Activated CD8-positive, alpha-beta memory T cell treated with anti-CD3 and anti-CD28 coated beads, Interleukin-2, amount 10 ng/mL, durations not matched to agents 7 days and 5 days (primary cell): Measurements from ENCODE around the gene RBM10. TPM values are rescaled to one million over a fixed set of nuclear protein-coding genes. Genes with fewer than 3 reads are reported as not detected.
A peak's percentile ranks its signal among the peaks of the same experiment; 100 is the strongest.

ENCODE experiments used
- ATAC-seq: fragments of 150-1000 bp; cut with Tn5 transposase; one replicate; pipeline ENCODE4 v1.10.0; 2021; ENCODE audit warnings: moderate library complexity
- CTCF ChIA-PET: fragments of 350-600 bp; sonication (Branson Sonifier 250); formaldehyde crosslinking; loops from one replicate; lab custom pipeline; 2021; ENCODE audit warnings: antibody characterized with exemption; lab: Charles Lee
- DNase-seq: peaks from one replicate; pipeline ENCODE4 v3.0.0-alpha.2; 2020
- H3K27ac Mint-ChIP-seq: one replicate; pipeline ENCODE4 v1.8.0; 2021; ENCODE audit warnings: mild to moderate bottlenecking, mixed read lengths
- H3K27me3 Mint-ChIP-seq: one replicate; pipeline ENCODE4 v1.8.0; 2021; ENCODE audit warnings: mixed read lengths
- H3K36me3 Mint-ChIP-seq: one replicate; pipeline ENCODE4 v1.8.0; 2021; ENCODE audit warnings: mild to moderate bottlenecking, mixed read lengths
- H3K4me1 Mint-ChIP-seq: one replicate; pipeline ENCODE4 v1.8.0; 2021; ENCODE audit warnings: mixed read lengths
- H3K4me3 Mint-ChIP-seq: one replicate; pipeline ENCODE4 v1.8.0; 2021; ENCODE audit warnings: mild to moderate bottlenecking, moderate library complexity, mixed read lengths
- H3K9me3 Mint-ChIP-seq: one replicate; pipeline ENCODE4 v1.8.0; 2022; ENCODE audit warnings: low read depth, mixed read lengths
- total RNA-seq, 2 experiments: library from RNA; stranded (reverse); gene quantifications; one replicate each; pipeline ENCODE4 v1.2.3, GENCODE V29; 2021

RBM10 gene
- total RNA-seq, 2 experiments from 2014 or later: 64.9 to 65.6 TPM

GRCh38 chrX:47162927-47163583 lies 18.0 kb downstream of the RBM10 start:
- CTCF ChIA-PET: interaction anchor here (1.4 kb wide), 1 partner anchor 18 kb away, joined by 3 read pairs; the partner anchor contains the start of gene RBM10
- ATAC-seq: no peak

GRCh38 chrX:47164420-47164819 lies 19.4 kb downstream of the RBM10 start:
- H3K36me3 Mint-ChIP-seq: peaks cover 19% of the 10 kb centered on the region
- ATAC-seq (no peak), DNase-seq (no peak)
- no peaks in the 10 kb centered on the region for H3K27me3 Mint-ChIP-seq
- H3K9me3 Mint-ChIP-seq: no peaks in the 10 kb centered on the region
- no peak overlapping the region for H3K4me3 Mint-ChIP-seq
- H3K27ac Mint-ChIP-seq: no peak overlapping the region
- CTCF ChIA-PET: no interaction called here
- H3K4me1 Mint-ChIP-seq: peaks cover 4% of the 10 kb centered on the region

More at GRCh38 chrX:47162927-47163583, 18.0 kb downstream of the RBM10 start:
- no peak for DNase-seq
- peaks cover 24% of the 10 kb centered on the region for H3K36me3 Mint-ChIP-seq
- H3K4me1 Mint-ChIP-seq: peaks cover 4% of the 10 kb centered on the region
- no peaks in the 10 kb centered on the region for H3K9me3 Mint-ChIP-seq
- H3K27ac Mint-ChIP-seq: no peak overlapping the region
- no peaks in the 10 kb centered on the region for H3K27me3 Mint-ChIP-seq
- no peak overlapping the region for H3K4me3 Mint-ChIP-seq

DNA sequence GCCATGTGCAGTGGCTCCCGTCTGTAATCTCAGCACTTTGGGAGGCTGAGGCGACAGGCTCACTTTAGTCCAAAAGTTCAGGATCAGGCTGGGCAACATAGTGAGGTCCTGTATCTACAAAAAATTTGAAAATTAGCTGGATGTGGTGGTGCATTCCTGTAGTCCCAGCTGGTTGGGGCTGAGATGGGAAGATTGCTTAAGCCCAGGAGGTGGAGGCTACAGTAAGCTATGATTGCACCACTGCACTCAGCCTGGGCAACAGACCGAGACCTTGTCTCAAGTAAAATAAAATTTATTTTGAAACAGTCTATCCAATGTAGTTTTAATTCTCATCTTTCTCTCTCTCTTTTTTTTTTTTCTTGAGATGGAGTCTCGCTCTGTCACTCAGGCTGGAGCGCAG lies 21.1 kb downstream of the RBM10 start:
- Mint-ChIP-seq H3K27me3 (no peaks in the 10 kb centered on the region), H3K36me3 (peaks cover 17% of the 10 kb centered on the region), H3K27ac (no peak overlapping the region), H3K9me3 (no peaks in the 10 kb centered on the region), H3K4me1 (peaks cover 1% of the 10 kb centered on the region), H3K4me3 (no peak overlapping the region)
- ATAC-seq (no peak), DNase-seq (no peak)
- CTCF ChIA-PET: no interaction called here

GRCh38 chrX:47168495-47169073 lies 23.6 kb downstream of the RBM10 start:
- Mint-ChIP-seq H3K4me3 (no peak overlapping the region), H3K27ac (peak overlapping the region; percentile 5)
- DNase-seq: no peak

DNA sequence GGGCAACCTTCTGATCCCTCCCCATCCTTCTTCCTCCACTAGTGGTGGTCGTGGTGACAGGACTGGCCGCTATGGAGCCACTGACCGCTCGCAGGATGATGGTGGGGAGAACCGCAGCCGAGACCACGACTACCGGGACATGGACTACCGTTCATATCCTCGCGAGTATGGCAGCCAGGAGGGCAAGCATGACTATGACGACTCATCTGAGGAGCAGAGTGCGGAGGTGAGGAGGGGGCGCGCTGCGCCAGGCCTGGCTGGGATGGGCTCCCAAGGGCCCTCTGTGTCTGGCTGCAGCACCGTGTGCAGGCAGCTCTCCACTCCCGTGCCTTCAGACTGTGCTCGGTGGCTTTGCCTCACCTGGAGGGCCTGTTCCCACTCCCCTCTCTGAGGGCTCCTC lies 24.3 kb downstream of the RBM10 start:
- Mint-ChIP-seq H3K27me3 (no peaks in the 10 kb centered on the region), H3K27ac (no peak overlapping the region), H3K36me3 (peaks cover 10% of the 10 kb centered on the region), H3K4me3 (no peak overlapping the region), H3K9me3 (no peaks in the 10 kb centered on the region), H3K4me1 (peaks cover 1% of the 10 kb centered on the region)
- ATAC-seq (no peak), DNase-seq (no peak)
- CTCF ChIA-PET: no interaction called here

More at GRCh38 chrX:47168495-47169073, 23.6 kb downstream of the RBM10 start:
- Mint-ChIP-seq H3K9me3 (no peaks in the 10 kb centered on the region), H3K4me1 (peaks cover 1% of the 10 kb centered on the region), H3K36me3 (peaks cover 10% of the 10 kb centered on the region), H3K27me3 (no peaks in the 10 kb centered on the region)
- no peak for ATAC-seq
- CTCF ChIA-PET: no interaction called here

DNA sequence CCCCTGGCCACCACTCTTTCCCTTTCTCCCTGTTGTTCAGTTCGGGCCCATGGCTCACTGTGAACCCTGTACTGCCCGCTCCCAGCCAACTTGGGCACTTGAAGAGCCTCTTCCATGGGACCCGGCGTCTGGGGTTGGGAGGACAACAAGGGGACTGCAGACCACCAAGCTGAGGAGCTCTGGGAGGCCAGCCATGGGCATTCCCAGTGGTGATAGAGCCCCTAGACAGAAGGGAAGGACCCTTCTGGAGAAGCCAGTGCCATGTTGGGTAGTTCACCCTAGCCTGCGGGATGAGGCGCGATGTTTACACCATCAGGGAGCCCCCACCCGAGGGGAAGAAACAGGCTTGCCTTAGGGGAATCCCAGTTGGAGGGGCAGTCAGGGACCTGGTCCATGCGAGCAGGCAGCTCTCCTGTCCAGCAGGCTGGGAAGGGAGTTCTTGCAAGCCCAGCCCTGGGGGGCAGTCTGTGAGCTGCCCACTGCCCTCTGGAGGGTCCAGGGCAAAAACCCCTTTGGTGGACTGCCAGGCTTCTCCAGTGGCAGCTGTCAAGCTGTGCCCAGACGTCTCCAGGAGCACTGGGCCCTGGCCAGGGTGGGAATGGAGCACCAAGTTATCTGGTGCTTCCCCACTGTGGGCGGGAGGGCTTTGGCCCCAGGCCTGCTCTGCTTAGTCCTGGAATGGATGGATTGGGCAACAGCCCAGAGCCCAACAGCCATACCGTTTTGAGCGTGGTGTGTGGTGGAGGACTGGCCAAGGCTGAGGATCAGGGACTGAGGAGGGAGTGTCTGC lies 24.9 kb downstream of the RBM10 start:
- Mint-ChIP-seq H3K27ac (no peak overlapping the region), H3K4me3 (no peak overlapping the region), H3K27me3 (no peaks in the 10 kb centered on the region), H3K4me1 (peaks cover 1% of the 10 kb centered on the region), H3K9me3 (no peaks in the 10 kb centered on the region), H3K36me3 (peaks cover 4% of the 10 kb centered on the region)
- DNase-seq (no peak), ATAC-seq (no peak)
- CTCF ChIA-PET: no interaction called here

DNA sequence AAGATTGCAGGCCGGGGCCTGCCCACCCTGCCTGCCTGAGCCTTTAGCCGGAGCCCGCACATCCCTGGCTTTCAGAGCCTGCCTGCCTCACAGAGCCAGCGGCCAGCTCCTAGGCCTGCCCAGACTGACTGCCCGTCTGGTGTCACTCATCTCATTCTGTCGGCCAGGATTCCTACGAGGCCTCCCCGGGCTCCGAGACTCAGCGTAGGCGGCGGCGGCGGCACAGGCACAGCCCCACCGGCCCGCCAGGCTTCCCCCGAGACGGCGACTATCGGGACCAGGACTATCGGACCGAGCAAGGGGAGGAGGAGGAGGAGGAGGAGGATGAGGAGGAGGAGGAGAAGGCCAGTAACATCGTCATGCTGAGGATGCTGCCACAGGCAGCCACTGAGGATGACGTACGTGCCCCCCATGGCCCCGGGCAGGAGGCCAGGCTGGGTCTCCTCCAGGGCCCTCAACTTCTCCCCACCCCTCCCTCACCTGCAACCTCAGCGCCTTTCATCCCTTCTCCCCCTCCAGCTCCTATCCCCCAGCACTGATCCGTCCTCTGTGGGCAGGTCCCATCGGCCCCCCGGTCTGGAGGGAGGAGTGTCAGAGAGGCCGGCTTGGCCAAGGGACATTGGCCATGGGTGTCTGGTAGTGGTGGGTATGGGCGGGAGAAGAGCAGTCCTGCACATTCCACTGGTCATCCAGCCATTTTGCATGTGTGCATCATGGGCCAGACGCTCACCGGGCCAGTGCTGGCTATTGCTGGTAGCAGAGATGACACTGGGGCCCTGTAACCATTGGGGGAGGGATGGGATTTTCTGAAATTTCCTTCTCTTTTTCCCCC lies 26.1 kb downstream of the RBM10 start:
- CTCF ChIA-PET: no interaction called here
- no peak overlapping the region for H3K27ac Mint-ChIP-seq

DNA sequence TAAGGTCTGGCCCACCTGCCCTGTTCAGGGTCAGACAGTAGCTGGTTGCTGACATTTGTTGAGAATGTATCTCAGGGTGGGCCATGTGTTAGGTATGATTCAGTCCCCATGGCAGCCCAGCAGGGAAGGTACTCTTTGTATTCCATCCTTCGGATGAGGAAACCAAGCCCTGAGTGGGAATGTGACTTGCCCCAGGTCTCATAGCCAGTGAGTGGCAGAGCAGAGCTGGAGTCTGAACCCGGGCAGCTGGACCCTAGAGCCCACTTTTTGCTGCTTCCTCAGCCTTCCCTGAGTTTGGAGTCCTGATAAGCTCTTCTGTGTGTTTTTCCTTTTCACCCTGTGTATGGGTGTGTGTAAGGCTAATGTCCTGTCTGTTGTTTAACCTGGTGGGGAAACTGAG lies 27.0 kb downstream of the RBM10 start:
- CTCF ChIA-PET: no interaction called here
- peaks cover 10% of the 10 kb centered on the region for H3K4me1 Mint-ChIP-seq
- no peak overlapping the region for H3K27ac Mint-ChIP-seq
- no peak for DNase-seq
- no peak overlapping the region for H3K4me3 Mint-ChIP-seq
- peaks cover 7% of the 10 kb centered on the region for H3K36me3 Mint-ChIP-seq
- H3K9me3 Mint-ChIP-seq: no peaks in the 10 kb centered on the region
- H3K27me3 Mint-ChIP-seq: no peaks in the 10 kb centered on the region
- ATAC-seq: no peak

More for the DNA sequence above, 26.1 kb downstream of the RBM10 start:
- ATAC-seq (no peak), DNase-seq (no peak)
- Mint-ChIP-seq H3K27me3 (no peaks in the 10 kb centered on the region), H3K4me3 (no peak overlapping the region), H3K9me3 (no peaks in the 10 kb centered on the region), H3K36me3 (peaks cover 4% of the 10 kb centered on the region), H3K4me1 (peaks cover 1% of the 10 kb centered on the region)

GRCh38 chrX:47172549-47172948 lies 27.5 kb downstream of the RBM10 start:
- H3K36me3 Mint-ChIP-seq: peaks cover 7% of the 10 kb centered on the region
- no peak for ATAC-seq

GRCh38 chrX:47172971-47173792 lies 28.2 kb downstream of the RBM10 start:
- ATAC-seq (no peak), DNase-seq (no peak)
- H3K4me1 Mint-ChIP-seq: peaks cover 11% of the 10 kb centered on the region
- H3K4me3 Mint-ChIP-seq: no peak overlapping the region
- H3K27ac Mint-ChIP-seq: no peak overlapping the region
- CTCF ChIA-PET: no interaction called here
- H3K36me3 Mint-ChIP-seq: peaks cover 10% of the 10 kb centered on the region
- no peaks in the 10 kb centered on the region for H3K27me3 Mint-ChIP-seq
- H3K9me3 Mint-ChIP-seq: no peaks in the 10 kb centered on the region

More at GRCh38 chrX:47172549-47172948, 27.5 kb downstream of the RBM10 start:
- no peaks in the 10 kb centered on the region for H3K27me3 Mint-ChIP-seq
- CTCF ChIA-PET: no interaction called here
- no peak for DNase-seq
- no peak overlapping the region for H3K27ac Mint-ChIP-seq
- H3K4me1 Mint-ChIP-seq: peaks cover 10% of the 10 kb centered on the region
- H3K9me3 Mint-ChIP-seq: no peaks in the 10 kb centered on the region
- no peak overlapping the region for H3K4me3 Mint-ChIP-seq

GRCh38 chrX:47174376-47174775 lies 29.4 kb downstream of the RBM10 start:
- H3K4me3 Mint-ChIP-seq: no peak overlapping the region
- peaks cover 16% of the 10 kb centered on the region for H3K36me3 Mint-ChIP-seq
- H3K9me3 Mint-ChIP-seq: no peaks in the 10 kb centered on the region
- CTCF ChIA-PET: no interaction called here
- no peak overlapping the region for H3K27ac Mint-ChIP-seq
- DNase-seq: no peak
- ATAC-seq: no peak
- no peaks in the 10 kb centered on the region for H3K27me3 Mint-ChIP-seq
- peaks cover 11% of the 10 kb centered on the region for H3K4me1 Mint-ChIP-seq

DNA sequence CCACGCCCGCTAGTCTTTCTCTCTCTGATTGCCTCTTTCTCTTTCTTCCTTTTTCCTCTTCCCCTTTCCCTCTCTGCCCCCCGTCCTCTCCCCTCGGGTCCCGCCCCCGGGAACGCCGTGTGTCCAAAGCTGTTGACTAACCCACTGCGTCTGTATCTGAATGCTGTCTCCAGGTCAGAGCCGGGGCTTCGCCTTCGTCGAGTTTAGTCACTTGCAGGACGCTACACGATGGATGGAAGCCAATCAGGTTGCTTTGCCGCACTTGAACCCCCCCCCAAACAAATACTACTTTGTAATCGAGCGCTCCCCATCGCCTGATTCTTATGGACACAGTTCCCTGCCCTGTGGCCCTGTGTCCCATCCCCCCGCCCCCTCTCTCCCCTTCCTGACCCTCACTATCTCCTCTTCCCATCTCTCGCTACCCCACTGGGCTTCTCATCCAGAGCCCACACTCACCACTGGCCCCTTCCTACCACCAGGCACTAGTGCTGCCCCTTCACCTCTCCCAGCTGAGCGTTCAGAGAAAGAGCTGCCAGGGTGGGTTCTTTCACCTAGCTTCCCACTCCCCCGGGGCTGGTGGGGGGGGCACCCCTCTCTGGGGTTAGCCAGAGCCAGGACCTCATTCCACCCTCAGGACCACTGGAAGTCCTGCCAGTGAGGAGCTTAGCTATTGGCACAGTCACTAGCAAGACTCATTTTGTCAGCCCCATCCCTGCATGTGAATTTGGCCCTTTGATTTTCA lies 30.0 kb downstream of the RBM10 start:
- Mint-ChIP-seq H3K27ac (no peak overlapping the region), H3K36me3 (peaks cover 18% of the 10 kb centered on the region), H3K9me3 (no peaks in the 10 kb centered on the region), H3K4me1 (peaks cover 11% of the 10 kb centered on the region), H3K27me3 (no peaks in the 10 kb centered on the region), H3K4me3 (no peak overlapping the region)
- CTCF ChIA-PET: no interaction called here
- DNase-seq: no peak
- ATAC-seq: no peak
